Cortex of kidney (tissue), 1 donor: Measurements from ENCODE around the gene ANP32B.
A peak's percentile ranks its signal among the peaks of the same experiment; 100 is the strongest.
"Not testable (repeated sequence)": the region's sequence is repeated elsewhere in the genome, so short reads cannot be mapped to it uniquely, and the experiment has no call there.

Experiments
- DNase-seq: peaks from one replicate; lab custom pipeline; 2025; lab: John Stamatoyannopoulos, UW

Gene ANP32B

DNA sequence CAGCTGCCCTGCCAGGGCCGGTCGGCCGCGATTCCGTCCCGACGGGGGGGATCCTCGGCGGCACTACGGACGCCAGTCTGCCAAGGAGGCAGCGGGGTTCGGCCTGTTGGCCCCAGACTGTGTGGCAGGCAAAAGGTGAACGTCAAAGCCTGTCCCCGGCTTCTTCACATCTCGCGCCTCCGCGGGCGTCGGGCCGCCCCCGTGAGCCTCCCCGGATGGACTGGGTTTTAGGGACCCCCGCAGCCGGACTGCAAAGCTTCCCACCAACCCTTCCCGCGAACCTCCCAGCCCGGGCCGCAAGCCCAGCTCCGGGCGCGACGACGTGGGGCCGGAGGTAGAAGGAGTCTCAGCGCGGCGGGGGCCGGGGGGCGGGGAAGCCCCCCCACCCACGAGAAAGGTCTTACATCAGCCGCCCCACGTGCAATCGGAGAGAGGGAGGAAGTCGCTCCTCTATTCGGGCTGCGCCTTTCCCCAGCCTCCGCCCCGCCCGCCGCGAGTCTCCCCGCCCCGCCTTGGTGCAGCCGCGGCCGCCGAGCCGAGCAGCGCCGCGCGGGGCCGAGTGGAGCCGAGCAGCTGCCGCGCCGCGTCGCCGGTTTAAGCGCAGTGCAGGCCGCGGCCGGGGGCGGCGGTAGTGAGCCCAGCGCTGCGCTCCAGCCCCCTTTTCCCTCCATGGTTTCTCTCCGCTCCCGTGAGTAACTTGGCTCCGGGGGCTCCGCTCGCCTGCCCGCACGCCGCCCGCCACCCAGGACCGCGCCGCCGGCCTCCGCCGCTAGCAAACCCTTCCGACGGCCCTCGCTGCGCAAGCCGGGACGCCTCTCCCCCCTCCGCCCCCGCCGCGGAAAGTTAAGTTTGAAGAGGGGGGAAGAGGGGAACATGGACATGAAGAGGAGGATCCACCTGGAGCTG, at the start of gene ANP32B:
Gene ANP32B (plus strand): TSS at position 659 of the 906 bp plus-strand sequence. CDS start 215 bp downstream, at position 874.
- peak; percentile 35 for DNase-seq

DNA sequence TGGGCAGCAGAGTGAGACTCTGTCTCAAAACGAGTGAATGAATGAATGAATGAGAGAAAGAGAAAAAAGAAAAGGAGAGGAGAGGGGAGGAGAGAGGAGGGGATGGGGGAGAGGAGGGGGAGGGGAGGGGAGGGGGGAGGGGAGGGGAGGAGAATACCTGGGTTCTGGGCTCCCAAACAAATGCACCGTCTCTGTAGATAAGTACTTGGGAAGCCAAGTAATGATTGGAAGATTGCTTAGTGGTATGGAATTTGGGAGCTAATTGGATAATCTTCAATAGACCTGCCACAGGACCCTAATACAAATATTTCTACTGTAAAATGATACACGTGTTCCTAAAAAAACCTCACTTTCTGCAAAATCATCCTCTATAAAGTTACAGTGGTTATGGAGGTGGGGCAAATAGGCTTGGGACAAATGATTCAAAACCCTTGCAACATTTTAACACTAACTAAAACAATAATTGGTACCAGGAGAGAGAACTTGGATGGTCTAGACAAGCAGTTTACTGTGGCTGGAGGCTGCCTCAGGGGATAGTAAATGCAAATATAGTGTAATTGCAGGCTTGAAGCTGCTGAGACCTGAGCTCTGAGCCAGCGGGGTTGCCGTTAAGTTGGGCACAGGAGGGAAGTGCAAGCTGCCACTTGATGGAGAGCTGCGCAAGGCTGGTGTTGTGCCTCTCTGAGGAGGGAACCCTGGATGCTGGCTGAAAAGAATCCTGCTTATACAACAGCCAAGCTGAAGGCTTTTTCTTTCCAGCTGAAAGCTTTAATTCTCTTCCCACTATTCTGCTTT, 48.6 kb upstream of the ANP32B start:
- DNase-seq, result no peak

DNA sequence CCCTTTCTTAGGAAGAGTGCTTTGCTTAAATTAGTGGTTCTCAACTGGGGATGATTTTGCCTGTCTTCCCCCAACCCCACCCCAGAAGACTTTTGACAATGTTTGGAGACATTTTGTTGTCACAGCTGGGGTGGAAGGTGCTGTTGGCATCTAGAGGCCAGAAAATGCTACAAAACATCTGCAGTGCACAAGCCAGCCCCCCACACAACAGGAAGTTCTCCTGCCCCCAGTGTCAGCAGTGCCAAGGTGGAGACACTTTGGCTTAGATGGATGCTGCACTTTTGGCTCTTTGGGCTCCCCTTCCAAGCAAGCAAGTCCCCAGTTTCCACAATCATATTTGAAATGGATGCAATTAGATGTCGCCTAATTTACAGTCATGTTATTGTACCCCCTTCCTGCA, 47.9 kb upstream of the ANP32B start:
- DNase-seq, result no peak

DNA sequence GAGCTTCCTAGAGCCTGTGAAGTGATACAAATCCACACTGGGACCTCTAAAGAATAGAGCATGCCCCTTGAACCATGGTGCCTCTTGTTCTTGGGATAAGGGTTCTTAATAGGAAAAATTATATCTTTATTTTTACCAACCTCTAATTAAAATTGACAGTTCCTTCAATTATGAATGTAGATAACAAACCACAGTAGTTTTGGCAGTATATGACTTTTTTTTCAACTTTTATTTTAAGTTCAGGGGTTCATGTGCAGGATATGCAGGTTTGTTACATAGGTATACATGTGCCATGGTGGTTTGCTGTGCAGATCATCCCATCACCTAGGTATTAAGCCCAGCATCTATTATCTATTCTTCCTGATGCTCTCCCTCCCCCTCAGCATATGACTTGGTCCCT, 46.1 kb upstream of the ANP32B start:
- DNase-seq, result no peak

DNA sequence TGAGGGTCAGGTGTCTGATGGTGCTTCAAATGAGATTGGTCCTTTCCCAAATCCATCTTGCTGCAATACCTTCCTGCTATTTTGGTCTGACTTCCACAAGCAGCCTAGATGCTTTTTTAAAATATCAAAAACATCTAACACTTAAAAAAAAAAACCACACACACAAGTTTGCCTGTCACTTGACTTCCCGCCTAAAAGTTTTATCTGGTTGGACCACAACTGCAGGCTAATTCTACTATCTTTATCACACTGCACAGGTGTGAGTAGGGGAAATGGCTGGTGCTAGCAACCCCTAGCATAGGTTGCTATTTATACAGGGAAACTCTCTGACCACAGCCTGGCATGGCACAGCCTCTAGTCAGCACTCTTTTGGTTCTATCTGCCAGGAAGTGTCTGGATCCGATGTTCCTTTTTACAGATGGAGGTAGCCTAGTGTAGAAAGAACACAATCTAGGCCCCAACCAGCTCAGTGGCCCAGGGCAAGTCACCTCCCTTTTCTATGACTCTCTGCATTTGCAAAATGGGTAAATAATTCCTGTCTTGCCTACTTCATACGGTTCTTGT, 45.0 kb upstream of the ANP32B start, which contains the start of gene HEMGN:
Gene HEMGN (minus strand): TSS at position 92 of the 564 bp plus-strand sequence. CDS start 36 bp downstream, at position 56.
- no peak for DNase-seq

DNA sequence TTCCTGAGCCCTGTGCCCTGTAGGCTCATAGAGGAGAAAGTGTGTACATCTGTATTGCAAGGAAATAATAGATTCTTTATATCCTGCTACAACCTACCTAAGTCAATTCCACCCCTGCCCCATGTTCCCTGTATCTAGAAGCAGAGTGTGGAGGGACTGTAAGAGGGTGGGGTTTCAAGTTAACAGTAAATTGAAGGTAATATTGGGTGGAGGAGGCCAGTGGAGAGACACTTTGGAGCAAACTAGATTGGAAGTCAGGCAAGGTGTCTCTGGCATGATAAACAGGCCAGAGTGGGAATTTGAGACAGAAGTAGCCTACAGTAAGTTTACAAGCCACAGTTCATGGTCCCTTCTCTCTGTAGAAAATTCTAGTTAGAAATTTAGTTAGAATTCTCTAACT, 42.9 kb upstream of the ANP32B start:
- no peak for DNase-seq

DNA sequence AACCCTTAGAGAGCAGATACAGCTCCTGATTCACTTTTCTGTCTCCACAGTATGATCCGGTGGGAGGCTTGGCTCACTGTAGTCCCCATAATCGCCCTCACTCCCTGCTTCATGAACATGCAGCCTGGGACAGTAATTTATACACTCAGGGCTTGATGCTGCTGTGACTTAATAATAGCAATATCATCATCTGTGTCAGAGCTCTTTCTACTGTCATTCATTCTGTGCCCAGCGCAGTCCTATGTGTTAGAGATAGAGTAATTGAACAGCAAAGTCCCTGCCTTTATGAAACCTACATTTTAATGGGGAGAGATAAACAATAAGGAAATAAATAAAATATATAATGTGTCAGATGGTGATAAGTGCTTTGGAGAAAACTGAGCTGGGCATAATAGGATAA, 42.4 kb upstream of the ANP32B start:
- DNase-seq, result no peak

DNA sequence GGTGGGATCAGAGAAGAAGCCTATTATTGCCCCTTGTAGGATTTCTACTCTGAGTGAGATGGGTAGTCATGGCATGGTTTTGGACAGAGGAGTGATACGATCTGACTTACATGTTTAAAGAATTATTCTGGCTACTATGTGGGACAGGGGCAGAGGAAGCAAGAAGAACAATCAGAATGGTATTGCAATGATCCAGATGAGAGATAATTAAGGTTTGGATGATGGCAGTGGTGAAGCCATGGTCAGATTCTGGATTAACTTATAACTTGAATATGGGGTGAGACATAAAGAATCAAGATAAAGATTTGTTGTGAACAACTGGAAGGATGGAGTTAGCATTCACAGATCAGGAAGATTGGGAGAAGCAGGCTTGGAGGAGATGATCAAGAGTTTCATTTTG, 41.8 kb upstream of the ANP32B start:
- DNase-seq, result no peak

DNA sequence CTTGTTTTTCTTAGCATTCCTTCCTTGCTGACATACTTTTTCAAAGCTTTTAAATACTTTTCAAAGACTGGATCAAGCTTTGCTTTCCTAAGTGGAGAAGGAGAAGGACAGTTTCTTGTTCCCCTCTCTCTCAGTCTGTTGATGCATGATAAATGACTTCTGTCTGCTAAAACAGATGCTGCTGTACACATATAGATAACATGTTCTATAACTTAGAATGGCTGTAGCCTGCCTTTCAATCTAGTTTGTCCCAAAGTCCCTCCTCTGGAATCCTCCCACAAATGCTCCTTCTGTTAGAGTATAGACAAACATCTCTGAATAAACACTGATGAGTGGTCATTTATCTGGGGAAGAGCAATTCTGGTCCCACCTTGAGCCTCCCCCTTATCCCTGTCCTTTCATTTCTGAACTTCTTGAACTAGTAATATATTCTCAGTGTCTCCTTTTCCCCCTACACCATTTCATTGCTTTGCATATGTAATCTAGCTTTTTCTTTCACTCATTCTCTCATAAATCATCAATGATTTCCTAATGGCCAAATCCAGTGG, 39.8 kb upstream of the ANP32B start:
- no peak for DNase-seq

DNA sequence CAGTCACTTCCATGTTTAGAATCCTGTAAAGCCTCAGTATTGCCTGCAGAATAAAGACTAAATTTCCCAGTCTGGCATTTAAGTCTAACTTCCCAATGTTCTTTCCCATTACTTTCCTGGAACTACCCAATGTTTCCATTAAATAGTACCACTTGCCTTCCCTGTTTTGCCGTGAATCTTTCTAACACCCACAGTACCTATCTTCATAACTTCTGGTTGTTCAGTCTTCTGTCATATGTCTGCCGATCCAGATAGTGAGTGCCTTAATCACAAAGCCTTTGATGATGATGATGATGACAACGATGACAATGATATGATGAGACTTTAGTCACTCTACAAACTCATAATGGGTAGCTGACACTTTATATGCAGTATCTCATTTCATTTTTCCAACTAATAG, 38.5 kb upstream of the ANP32B start:
- DNase-seq, result no peak

DNA sequence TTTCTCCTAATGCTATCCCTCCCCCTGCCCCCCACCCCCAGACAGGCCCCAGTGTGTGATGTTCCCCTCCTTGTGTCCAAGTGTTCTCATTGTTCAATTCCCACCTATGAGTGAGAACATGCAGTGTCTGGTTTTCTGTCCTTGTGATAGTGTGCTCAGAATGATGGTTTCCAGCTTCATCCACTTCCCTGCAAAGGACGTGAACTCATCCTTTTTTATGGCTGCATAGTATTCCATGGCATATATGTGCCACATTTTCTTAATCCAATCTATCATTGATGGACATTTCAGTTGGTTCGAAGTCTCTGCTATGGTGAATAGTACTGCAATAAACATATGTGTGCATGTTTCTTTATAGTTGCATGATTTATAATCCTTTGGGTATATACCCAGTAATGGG, 37.7 kb upstream of the ANP32B start:
- not testable (repeated sequence) for DNase-seq

DNA sequence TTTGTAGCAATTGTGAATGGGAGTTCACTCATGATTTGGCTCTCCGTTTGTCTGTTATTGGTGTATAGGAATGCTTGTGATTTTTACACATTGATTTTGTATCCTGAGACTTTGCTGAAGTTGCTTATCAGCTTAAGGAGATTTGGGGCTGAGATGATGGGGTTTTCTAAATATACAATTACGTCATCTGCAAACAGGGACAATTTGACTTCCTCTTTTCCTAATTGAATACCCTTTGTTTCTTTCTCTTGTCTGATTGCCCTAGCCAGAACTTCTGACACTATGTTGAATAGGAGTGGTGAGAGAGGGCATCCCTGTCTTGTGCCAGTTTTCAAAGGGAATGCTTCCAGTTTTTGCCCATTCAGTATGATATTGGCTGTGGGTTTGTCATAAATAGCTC, 36.0 kb upstream of the ANP32B start:
- not testable (repeated sequence) for DNase-seq

DNA sequence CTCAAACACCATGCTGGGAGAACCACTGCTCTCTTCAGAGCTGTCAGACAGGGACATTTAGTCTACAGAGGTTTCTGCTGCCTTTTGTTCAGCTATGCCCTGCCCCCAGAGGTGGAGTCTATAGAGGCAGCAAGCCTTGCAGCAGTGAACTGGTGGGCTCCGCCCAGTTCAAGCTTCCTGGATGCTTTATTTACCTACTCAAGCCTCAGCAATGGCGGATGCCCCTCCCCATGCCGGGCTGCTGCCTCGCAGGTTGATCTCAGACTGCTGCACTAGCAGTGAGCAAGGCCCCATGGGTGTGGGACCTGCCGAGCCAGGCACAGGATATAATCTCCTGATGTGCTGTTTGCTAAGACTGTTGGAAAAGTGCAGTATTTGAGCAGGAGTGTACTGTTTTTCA, 32.3 kb upstream of the ANP32B start:
- not testable (repeated sequence) for DNase-seq

DNA sequence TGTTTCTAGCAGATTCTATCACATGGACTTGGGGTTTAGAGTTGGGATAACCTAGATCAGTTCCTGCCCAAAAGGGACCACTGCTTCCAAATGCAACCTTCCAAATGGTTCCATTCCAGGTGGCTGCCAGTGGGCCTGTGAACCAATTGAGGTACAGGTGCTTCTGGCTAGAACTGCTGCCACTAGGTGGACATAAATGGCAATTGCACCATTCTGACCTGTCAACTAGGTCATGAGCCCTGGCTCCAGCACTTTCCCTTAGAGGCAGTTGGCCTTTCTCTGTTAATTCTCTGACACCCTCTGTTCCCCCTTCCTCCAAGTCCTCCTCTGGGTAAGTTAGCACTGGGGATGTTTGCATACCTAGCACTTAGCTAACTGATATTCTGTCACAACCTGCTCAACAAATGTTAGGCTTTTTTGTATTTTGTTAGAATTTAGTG, 28.6 kb upstream of the ANP32B start:
- DNase-seq, result no peak

DNA sequence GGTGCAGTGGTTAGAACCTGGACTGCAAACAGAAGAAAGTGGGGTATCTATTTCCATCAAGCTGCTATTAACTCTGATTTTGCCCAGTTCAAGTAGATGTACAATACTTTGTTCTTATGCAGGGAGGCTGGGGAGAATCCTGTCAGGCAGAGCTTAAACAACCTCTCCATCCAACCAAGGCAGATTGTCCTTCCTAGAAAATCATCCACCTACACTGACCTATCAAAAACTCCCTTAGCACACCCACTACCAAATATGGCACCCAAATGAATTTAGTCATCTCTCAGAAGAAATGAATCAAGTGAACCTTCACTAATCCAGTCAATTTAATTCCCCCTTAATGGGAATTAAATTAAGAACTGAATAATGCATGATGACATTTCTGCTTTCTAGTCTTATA, 26.8 kb upstream of the ANP32B start:
- DNase-seq, result no peak

DNA sequence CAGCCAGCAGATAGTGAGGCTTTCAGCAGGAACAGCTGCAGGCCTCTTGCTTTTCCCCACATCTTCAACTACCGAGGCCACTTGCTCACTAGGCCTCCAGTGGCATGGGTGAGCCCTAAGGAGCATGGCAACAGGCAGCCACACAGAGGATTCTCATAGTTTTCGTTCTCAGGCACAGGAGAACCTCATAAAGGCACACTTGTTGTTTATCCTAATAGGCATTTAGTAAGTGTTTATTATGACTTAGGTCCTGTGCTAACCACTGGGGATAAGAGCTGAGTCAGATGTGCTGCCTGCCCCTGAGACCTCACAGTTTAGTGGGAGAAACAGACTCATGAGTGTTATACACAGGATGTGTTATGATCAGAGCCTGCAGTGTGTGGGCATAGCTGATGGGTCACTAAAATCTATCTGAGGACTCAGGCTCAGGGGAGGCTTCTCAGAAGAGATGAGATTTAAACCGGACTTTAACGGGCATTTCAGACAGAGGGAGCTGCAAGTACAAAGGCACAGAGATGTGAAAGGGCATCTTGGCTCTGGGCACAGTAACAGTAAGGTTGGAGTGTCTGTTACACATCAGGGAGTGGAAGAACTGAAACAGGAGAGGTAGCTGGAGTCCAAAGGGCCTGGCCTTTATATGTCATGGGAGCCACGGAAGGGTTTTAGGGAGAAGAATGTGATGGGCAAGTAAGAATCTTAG, 24.2 kb upstream of the ANP32B start:
- no peak for DNase-seq

DNA sequence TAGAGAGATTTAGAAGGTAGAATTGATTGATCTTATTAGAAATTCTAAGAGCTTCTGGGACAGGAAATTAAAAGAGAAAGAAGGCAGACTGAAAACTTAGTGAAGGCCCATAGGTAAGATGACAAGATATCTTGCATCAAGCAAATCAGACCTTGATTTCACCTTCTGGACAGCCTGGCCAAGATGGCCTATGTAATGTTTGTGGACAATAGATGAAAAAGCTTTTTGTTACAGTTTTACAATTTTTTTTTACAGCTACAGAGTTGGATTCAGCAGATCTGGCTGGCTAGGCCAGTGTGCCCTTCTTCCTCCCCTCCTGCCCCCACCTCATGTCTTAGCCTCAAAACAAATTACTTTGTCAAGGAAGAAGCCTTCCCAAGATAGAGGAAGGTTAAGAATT, 23.6 kb upstream of the ANP32B start:
- DNase-seq, result no peak

DNA sequence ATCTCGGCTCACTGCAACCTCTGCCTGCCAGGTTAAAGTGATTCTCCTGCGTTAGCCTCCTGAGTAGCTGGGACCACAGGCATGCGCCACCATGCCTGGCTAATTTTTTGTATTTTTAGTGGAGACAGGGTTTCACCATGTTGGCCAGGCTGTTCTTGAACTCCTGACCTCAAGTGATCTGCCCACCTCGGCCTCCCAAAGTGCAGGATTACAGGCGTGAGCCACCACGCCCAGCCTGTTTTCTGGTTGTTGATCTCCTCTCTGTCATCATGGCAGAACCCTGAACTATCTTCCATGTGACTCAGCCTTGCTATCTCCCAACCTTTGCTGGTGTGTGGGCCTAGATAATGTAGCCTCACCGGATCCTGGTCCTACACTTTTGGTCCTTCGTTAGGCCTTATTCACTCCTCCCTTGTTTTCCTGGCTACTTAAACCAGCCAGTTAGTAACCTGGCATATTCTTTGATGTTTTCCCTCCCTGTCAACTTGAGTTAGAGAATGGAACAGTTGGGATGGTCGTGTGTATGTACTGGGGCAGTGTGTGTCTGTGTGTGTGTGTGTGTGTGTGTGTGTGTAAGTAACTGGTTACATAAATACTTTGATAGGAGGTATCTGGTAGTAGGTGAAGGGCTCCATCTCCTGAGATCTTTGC, 22.3 kb upstream of the ANP32B start:
- DNase-seq, result not testable (repeated sequence)

DNA sequence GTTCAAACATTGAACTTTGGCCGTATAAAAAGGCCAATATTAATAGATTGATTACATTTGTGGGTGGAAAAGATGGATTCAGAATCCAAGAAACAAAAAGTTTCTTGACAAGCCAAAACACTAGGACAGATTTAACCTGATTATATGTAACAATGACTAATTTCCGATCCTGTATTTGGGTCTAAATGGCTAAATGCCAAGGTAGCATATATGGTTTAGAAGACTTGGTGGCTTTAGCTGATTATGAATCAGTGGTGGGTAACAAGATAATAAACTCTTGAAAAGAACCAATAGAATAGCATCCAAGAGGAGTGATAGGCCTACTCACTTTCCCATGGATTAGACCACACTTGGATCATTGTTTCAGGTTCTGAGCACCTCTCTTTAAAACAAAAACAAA, 21.8 kb upstream of the ANP32B start:
- DNase-seq, result no peak

DNA sequence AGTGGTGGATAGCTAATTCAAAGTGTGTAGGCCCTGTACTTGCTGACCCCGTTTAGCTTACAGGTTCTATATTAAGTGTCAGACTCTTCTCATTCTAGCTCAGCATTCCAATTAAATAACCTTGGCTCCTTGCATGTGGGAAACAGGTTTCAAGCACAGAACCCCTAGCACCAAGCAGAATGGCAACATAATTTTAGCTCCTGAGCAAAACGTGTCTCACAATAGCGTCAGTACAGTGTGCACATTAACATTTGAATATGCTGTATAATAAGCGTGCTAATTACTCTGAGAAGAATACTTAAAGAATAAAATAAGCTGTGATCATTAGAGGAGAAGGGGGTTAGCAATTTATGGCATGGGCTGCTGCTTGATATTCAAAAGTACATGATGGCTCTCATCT, 21.0 kb upstream of the ANP32B start:
- DNase-seq, result no peak

DNA sequence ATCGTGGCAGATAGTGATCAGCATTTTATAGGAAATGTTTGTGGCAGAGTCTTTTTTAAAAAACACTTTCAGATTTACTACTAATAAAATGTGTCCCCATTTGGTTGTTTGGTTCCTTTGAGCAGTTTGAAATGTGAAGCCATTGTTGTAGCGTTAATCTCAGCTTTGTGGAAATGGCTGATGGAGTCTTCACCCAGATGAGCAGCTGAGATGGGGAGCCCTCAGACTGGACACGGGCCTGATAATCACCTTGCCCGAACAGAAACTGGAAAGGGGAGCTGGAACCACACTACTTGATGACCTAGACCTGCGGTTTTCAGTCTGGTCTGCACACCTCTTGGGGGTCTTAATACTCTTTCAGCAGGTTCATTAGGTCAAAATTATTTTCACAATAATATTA, 20.6 kb upstream of the ANP32B start:
- DNase-seq, result no peak
